Activated T-cell treated with anti-CD3 and anti-CD28 coated beads, Interleukin-2, amount 50 U/mL, for 72 hours (primary cell): ENCODE results near the gene TMEM53. TPM values are rescaled to one million over a fixed set of nuclear protein-coding genes. Genes with fewer than 3 reads are reported as not detected.
"Not testable (repeated sequence)": the region's sequence is repeated elsewhere in the genome, so short reads cannot be mapped to it uniquely, and the experiment has no call there.

ENCODE experiments used
- ATAC-seq, 2 donors: fragments of 150-1000 bp; cut with Tn5 transposase; replicated peaks in 1 of 2; 2 replicates each; pipeline ENCODE4 v1.10.0; 2021; ENCODE audit warnings: moderate library complexity in 2 of 2, mild to moderate bottlenecking in 1 of 2
- DNase-seq, 2 donors: peaks; one replicate each; pipeline ENCODE4 v3.0.0; 2021 to 2022; ENCODE audit warnings: mixed read lengths in 1 of 2
- H3K27ac Mint-ChIP-seq: one replicate; pipeline ENCODE4 v1.8.0; 2022; ENCODE audit warnings: mild to moderate bottlenecking, moderate library complexity, mixed read lengths
- H3K27me3 Mint-ChIP-seq: one replicate; pipeline ENCODE4 v1.8.0; 2022; ENCODE audit warnings: low read depth, mixed read lengths
- H3K36me3 Mint-ChIP-seq, 2 donors: one replicate each; pipeline ENCODE4 v1.8.0; 2022; ENCODE audit warnings: mixed read lengths in 2 of 2, mild to moderate bottlenecking in 1 of 2; ENCODE audit not compliant: insufficient read depth in 2 of 2
- H3K4me1 Mint-ChIP-seq: one replicate; pipeline ENCODE4 v1.8.0; 2022; ENCODE audit warnings: low read depth, mixed read lengths
- H3K4me3 Mint-ChIP-seq, 2 donors: one replicate each; pipeline ENCODE4 v1.8.0; 2022; ENCODE audit warnings: mild to moderate bottlenecking in 2 of 2, mixed read lengths in 2 of 2, moderate library complexity in 2 of 2
- H3K9me3 Mint-ChIP-seq, 2 donors: one replicate each; pipeline ENCODE4 v1.8.0; 2022; ENCODE audit warnings: mixed read lengths in 2 of 2
- total RNA-seq, 2 donors: library from RNA; stranded (reverse); gene quantifications; one replicate each; pipeline ENCODE4 v1.2.3, GENCODE V29; 2022

TMEM53 gene
- total RNA-seq, 2 donors from 2014 or later, result 3.8 to 4.5 TPM

- H3K27me3 Mint-ChIP-seq, result no peaks in the 10 kb centered on the region
Observed at GRCh38 chr1:44675186-44675585, 905 bp upstream of the TMEM53 start.

GRCh38 chr1:44673675-44674112, 587 bp downstream of the TMEM53 start:
- H3K9me3 Mint-ChIP-seq, result no peaks in the 10 kb centered on the region
- peak overlapping the region; percentile 92 to 94 for H3K4me3 Mint-ChIP-seq
- ATAC-seq (no peak), DNase-seq (no peak)
- H3K36me3 Mint-ChIP-seq, result no peaks in the 10 kb centered on the region
- peak overlapping the region; percentile 31 for H3K27ac Mint-ChIP-seq
- H3K27me3 Mint-ChIP-seq, result no peaks in the 10 kb centered on the region
- peaks cover 31% of the 10 kb centered on the region for H3K4me1 Mint-ChIP-seq

More at GRCh38 chr1:44675186-44675585, 905 bp upstream of the TMEM53 start:
- H3K36me3 Mint-ChIP-seq, result no peaks in the 10 kb centered on the region
- peak overlapping the region; percentile 92 to 94 for H3K4me3 Mint-ChIP-seq
- no peaks in the 10 kb centered on the region for H3K9me3 Mint-ChIP-seq
- H3K27ac Mint-ChIP-seq, result peak overlapping the region; percentile 51
- H3K4me1 Mint-ChIP-seq, result peaks cover 31% of the 10 kb centered on the region
- DNase-seq (no peak), ATAC-seq (no peak)

GRCh38 chr1:44672961-44673674, 1.2 kb downstream of the TMEM53 start:
- H3K36me3 Mint-ChIP-seq, result no peaks in the 10 kb centered on the region
- no peaks in the 10 kb centered on the region for H3K9me3 Mint-ChIP-seq
- H3K4me1 Mint-ChIP-seq, result peaks cover 31% of the 10 kb centered on the region
- H3K27me3 Mint-ChIP-seq, result no peaks in the 10 kb centered on the region
- no peak for DNase-seq
- no peak for ATAC-seq
- H3K27ac Mint-ChIP-seq, result peak overlapping the region; percentile 31
- peak overlapping the region; percentile 92 to 94 for H3K4me3 Mint-ChIP-seq

- DNase-seq, result peak; percentile 29 to 41
- no peaks in the 10 kb centered on the region for H3K9me3 Mint-ChIP-seq
- no peaks in the 10 kb centered on the region for H3K27me3 Mint-ChIP-seq
- ATAC-seq, result no peak
- H3K27ac Mint-ChIP-seq, result no peak overlapping the region
- H3K4me1 Mint-ChIP-seq, result peaks cover 31% of the 10 kb centered on the region
- H3K4me3 Mint-ChIP-seq, result peak overlapping the region; percentile 24 to 92
- H3K36me3 Mint-ChIP-seq, result no peaks in the 10 kb centered on the region
Observed at GRCh38 chr1:44672254-44672955, 1.9 kb downstream of the TMEM53 start.

GRCh38 chr1:44670751-44671640, 3.3 kb downstream of the TMEM53 start:
- no peak for DNase-seq
- no peak overlapping the region for H3K27ac Mint-ChIP-seq
- no peak for ATAC-seq
- H3K36me3 Mint-ChIP-seq, result no peaks in the 10 kb centered on the region
- H3K27me3 Mint-ChIP-seq, result no peaks in the 10 kb centered on the region
- peaks cover 31% of the 10 kb centered on the region for H3K4me1 Mint-ChIP-seq
- H3K9me3 Mint-ChIP-seq, result no peaks in the 10 kb centered on the region
- H3K4me3 Mint-ChIP-seq, result no peak overlapping the region

- not testable (repeated sequence) for DNase-seq, H3K36me3 Mint-ChIP-seq, H3K4me3 Mint-ChIP-seq, H3K27ac Mint-ChIP-seq, H3K9me3 Mint-ChIP-seq, ATAC-seq, H3K27me3 Mint-ChIP-seq
- H3K4me1 Mint-ChIP-seq, result peaks cover 17% of the 10 kb centered on the region
Observed at GRCh38 chr1:44666719-44667118, 7.6 kb downstream of the TMEM53 start.

- Mint-ChIP-seq H3K9me3 (no peaks in the 10 kb centered on the region), H3K36me3 (no peaks in the 10 kb centered on the region), H3K4me3 (peak overlapping the region; percentile 44 to 70), H3K4me1 (peaks cover 12% of the 10 kb centered on the region), H3K27ac (peak overlapping the region; percentile 34), H3K27me3 (no peaks in the 10 kb centered on the region)
- DNase-seq (peak; percentile 28 to 39), ATAC-seq (peak; percentile 83 to 86)
Observed at GRCh38 chr1:44664730-44665370, 9.4 kb downstream of the TMEM53 start.

GRCh38 chr1:44663417-44663816, 10.9 kb downstream of the TMEM53 start:
- H3K27ac Mint-ChIP-seq, result no peak overlapping the region
- no peaks in the 10 kb centered on the region for H3K27me3 Mint-ChIP-seq
- H3K4me1 Mint-ChIP-seq, result peaks cover 12% of the 10 kb centered on the region
- no peak overlapping the region for H3K4me3 Mint-ChIP-seq
- ATAC-seq, result no peak
- H3K9me3 Mint-ChIP-seq, result no peaks in the 10 kb centered on the region
- no peaks in the 10 kb centered on the region for H3K36me3 Mint-ChIP-seq
- no peak for DNase-seq

- Mint-ChIP-seq H3K4me1 (peaks cover 12% of the 10 kb centered on the region), H3K4me3 (no peak overlapping the region), H3K27me3 (no peaks in the 10 kb centered on the region), H3K27ac (no peak overlapping the region), H3K9me3 (no peaks in the 10 kb centered on the region), H3K36me3 (no peaks in the 10 kb centered on the region)
- ATAC-seq, result no peak
- no peak for DNase-seq
Observed at GRCh38 chr1:44662683-44663030, 11.6 kb downstream of the TMEM53 start.

GRCh38 chr1:44661781-44662682, 12.2 kb downstream of the TMEM53 start:
- no peak overlapping the region for H3K4me3 Mint-ChIP-seq
- no peaks in the 10 kb centered on the region for H3K9me3 Mint-ChIP-seq
- no peak overlapping the region for H3K27ac Mint-ChIP-seq
- DNase-seq (no peak), ATAC-seq (no peak)
- H3K4me1 Mint-ChIP-seq, result peaks cover 12% of the 10 kb centered on the region
- no peaks in the 10 kb centered on the region for H3K36me3 Mint-ChIP-seq
- no peaks in the 10 kb centered on the region for H3K27me3 Mint-ChIP-seq

- ATAC-seq (no peak), DNase-seq (no peak)
- H3K36me3 Mint-ChIP-seq, result no peaks in the 10 kb centered on the region
- H3K9me3 Mint-ChIP-seq, result no peaks in the 10 kb centered on the region
- no peaks in the 10 kb centered on the region for H3K27me3 Mint-ChIP-seq
- peaks cover 11% of the 10 kb centered on the region for H3K4me1 Mint-ChIP-seq
- no peak overlapping the region for H3K4me3 Mint-ChIP-seq
- H3K27ac Mint-ChIP-seq, result no peak overlapping the region
Observed at GRCh38 chr1:44660176-44660575, 14.1 kb downstream of the TMEM53 start.

GRCh38 chr1:44659566-44659965, 14.7 kb downstream of the TMEM53 start:
- no peaks in the 10 kb centered on the region for H3K36me3 Mint-ChIP-seq
- ATAC-seq (no peak), DNase-seq (no peak)
- no peak overlapping the region for H3K27ac Mint-ChIP-seq
- no peaks in the 10 kb centered on the region for H3K27me3 Mint-ChIP-seq
- H3K4me1 Mint-ChIP-seq, result peaks cover 5% of the 10 kb centered on the region
- no peak overlapping the region for H3K4me3 Mint-ChIP-seq
- no peaks in the 10 kb centered on the region for H3K9me3 Mint-ChIP-seq
